HG03095 (cell line): ENCODE results near the gene TFCP2L1.

Experiments
- ATAC-seq: cut with Tn5 transposase; IDR thresholded peaks from one replicate; pipeline ENCODE4 v1.9.1; 2021; ENCODE audit warnings: moderate library complexity; ENCODE audit not compliant: unreplicated experiment

Gene TFCP2L1

GRCh38 chr2:121200011-121200347 is 85.0 kb downstream of the TFCP2L1 start:
- no peak for ATAC-seq

GRCh38 chr2:121199281-121200010 is 85.6 kb downstream of the TFCP2L1 start:
- ATAC-seq, result no peak

GRCh38 chr2:121197369-121198091 is 87.5 kb downstream of the TFCP2L1 start:
- ATAC-seq, result no peak

- no peak for ATAC-seq
Measured at GRCh38 chr2:121196849-121197155, 88.2 kb downstream of the TFCP2L1 start.

GRCh38 chr2:121196132-121196848 is 88.7 kb downstream of the TFCP2L1 start:
- ATAC-seq, result no peak

- no peak for ATAC-seq
Measured at GRCh38 chr2:121195036-121195435, 90.0 kb downstream of the TFCP2L1 start.

- ATAC-seq, result no peak
Measured at GRCh38 chr2:121194626-121195025, 90.4 kb downstream of the TFCP2L1 start.

- ATAC-seq, result no peak
Measured at GRCh38 chr2:121193185-121193584, 91.8 kb downstream of the TFCP2L1 start.

- no peak for ATAC-seq
Measured at GRCh38 chr2:121192576-121192975, 92.4 kb downstream of the TFCP2L1 start.

GRCh38 chr2:121191191-121192170 is 93.5 kb downstream of the TFCP2L1 start:
- no peak for ATAC-seq

GRCh38 chr2:121189661-121190381 is 95.2 kb downstream of the TFCP2L1 start:
- ATAC-seq, result no peak

GRCh38 chr2:121189011-121189410 is 96.0 kb downstream of the TFCP2L1 start:
- ATAC-seq, result no peak

GRCh38 chr2:121187982-121188411 is 97.0 kb downstream of the TFCP2L1 start:
- ATAC-seq, result no peak

- ATAC-seq, result no peak
Measured at GRCh38 chr2:121187351-121187981, 97.5 kb downstream of the TFCP2L1 start.

GRCh38 chr2:121186261-121186660 is 98.7 kb downstream of the TFCP2L1 start:
- no peak for ATAC-seq

GRCh38 chr2:121185571-121186074 is 99.4 kb downstream of the TFCP2L1 start:
- ATAC-seq, result no peak

GRCh38 chr2:121185111-121185510 is 99.9 kb downstream of the TFCP2L1 start:
- no peak for ATAC-seq

GRCh38 chr2:121184248-121184862 is 100.6 kb downstream of the TFCP2L1 start:
- ATAC-seq, result no peak

GRCh38 chr2:121182520-121182919 is 102.5 kb downstream of the TFCP2L1 start:
- no peak for ATAC-seq
